ENCODE measurements around the gene B4GALT3.

Gene B4GALT3

GRCh38 chr1:161201836-161202712 is 24.8 kb upstream of the B4GALT3 start, which contains the start of gene NDUFS2:
Gene NDUFS2 (plus strand): TSS chr1:161202367. CDS start chr1:161202386, 19 bp downstream.
- DNase-seq (ENCODE audit: low spot score): peak; percentile 97

DNA sequence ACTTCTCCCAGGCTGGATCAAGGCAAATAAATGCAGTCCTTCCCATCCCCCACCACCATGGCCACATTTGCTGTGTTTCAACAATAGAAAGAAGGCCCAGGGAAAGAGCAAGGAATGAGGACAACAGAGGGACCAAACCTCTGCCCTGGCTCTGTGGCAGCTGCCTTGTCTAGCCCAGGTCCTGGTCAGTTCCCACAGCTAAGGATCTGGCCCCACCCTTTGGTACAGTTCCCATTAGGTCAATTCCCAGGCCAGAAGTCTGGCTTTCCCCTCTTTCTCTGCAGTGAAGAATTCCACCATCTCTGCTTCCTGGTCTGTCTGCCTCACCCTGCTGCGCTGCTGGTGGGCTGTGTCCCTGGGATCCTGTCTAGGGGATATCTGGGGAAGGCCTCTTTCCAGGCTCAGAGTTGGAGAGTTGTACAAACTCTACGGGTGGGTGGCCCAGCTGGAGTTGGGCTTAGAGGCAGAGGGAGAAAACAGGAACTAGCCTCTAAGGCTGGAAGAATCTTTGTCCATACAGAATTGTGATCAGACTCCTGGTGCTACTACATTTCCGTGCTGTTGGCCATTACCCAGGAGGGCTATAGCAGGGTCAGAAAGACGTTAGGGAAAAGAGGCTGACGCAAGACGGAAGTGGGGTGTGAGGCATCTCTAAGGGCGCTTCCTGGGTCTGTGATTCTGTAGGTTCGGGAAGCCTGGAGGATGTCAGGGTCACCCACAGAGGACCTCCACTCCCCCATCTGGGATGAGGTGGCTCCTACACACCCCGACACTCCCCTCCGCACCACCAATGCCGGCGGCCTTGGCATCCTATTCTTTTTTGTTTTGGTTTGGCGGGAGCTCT is 23.9 kb upstream of the B4GALT3 start:
- no peak for DNase-seq (ENCODE audit: low spot score)

GRCh38 chr1:161200421-161200991 is 23.2 kb upstream of the B4GALT3 start:
- DNase-seq (ENCODE audit: low spot score): peak; percentile 39

DNA sequence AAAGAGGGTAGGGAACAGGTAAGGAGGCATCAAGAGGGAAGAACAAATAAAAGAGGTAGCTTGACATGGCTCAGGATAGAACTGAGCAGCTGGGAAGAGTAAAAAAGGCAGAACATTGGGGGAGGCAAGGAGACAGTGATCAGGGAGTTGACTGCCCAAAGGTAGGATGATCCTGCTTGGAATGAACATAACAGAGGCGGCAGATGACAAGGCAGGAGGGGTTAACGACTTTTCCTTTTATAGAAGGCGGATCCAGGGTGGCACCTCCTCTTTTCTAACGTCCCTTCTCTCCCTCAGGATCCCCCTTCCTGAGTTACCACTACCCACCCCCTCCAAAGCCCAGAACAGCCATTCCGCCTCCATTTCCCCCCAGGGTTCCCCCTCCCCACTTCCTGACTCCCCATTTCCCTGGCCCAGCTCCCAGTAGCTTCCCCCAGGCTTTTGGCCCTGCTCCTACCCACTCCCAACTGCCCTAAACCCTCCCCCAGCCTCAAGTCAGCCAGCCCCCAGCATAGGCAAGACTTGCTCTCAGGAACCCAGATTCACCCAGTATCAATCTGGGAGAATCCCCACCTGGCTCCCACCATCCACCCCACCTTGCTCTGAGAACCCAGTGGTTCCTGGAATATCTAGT is 22.3 kb upstream of the B4GALT3 start:
- DNase-seq (ENCODE audit: low spot score): no peak

- DNase-seq (ENCODE audit: low spot score): no peak
These were observed 21.7 kb upstream of the B4GALT3 start, which contains the start of gene ADAMTS4 for GRCh38 chr1:161198897-161199431. Gene ADAMTS4 (minus strand): TSS chr1:161199054. CDS start chr1:161198627, 427 bp downstream.

GRCh38 chr1:161198194-161198896 is 21.0 kb upstream of the B4GALT3 start:
- no peak for DNase-seq (ENCODE audit: low spot score)

GRCh38 chr1:161197560-161198193 is 20.4 kb upstream of the B4GALT3 start:
- no peak for DNase-seq (ENCODE audit: low spot score)

DNA sequence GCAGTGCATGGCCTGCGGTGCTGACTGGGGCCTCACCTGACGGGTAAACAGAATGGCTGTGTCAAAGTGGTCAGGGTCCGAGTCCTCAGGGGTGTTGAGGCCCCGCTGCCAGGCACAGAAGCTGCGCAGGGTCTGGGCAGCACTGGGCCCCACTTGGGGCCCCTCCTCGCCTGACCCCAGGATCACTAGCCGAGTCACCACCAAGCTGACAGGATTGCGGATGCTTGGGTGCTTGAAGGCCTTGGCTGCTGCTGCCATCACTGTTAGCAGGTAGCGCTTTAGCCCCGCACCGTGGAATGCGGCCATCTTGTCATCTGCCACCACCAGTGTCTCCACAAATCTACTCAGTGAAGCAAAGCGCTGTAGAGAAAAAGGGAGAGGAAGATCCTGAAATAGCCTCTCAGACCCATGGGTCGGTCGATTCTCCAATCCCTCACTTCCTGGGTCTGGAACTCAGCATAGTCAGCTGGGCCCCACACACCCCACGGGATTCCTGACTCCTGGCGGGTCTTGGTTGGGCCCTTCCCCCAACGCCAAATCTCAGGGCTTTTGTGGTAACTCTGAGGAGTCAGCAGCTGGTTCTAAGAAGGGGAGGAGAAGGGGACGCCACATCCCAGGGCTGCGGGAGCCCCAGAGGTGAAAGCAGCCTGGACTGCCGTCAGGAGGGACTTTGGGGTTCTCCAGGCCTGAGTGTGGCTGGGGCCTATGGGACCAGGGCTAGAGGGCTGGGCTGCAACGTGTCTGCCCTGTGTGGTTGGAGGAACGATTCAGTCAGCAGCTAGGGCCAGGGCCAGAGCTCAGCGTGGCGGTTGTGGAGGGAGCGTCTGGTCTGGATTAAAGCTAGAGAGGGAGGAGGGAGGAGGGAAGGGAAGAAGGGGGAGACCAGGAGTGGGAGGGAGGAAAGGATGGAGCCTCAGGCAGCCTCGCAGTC is 19.5 kb upstream of the B4GALT3 start:
- no peak for DNase-seq (ENCODE audit: low spot score)

DNA sequence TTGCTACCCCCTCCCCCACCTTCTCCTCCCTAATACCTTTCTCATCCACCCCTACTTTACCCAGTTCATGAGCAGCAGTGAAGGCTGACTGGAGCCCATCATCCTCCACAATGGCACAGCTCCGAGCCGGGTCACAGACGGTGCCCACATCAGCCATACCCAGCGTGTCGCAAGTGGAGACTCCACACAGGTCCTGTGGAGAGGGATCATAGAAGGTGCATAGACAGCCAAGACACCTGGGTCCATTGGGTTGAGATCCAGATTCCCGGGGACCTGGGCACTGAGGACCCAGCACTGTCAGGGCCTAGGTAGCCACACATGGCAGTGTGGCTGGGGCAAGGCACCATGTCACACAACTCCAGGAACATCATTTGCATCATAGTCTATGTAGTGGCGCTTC is 18.8 kb upstream of the B4GALT3 start:
- DNase-seq (ENCODE audit: low spot score): no peak

- DNase-seq (ENCODE audit: low spot score): no peak
These were observed 17.9 kb upstream of the B4GALT3 start for GRCh38 chr1:161195171-161195570.

DNA sequence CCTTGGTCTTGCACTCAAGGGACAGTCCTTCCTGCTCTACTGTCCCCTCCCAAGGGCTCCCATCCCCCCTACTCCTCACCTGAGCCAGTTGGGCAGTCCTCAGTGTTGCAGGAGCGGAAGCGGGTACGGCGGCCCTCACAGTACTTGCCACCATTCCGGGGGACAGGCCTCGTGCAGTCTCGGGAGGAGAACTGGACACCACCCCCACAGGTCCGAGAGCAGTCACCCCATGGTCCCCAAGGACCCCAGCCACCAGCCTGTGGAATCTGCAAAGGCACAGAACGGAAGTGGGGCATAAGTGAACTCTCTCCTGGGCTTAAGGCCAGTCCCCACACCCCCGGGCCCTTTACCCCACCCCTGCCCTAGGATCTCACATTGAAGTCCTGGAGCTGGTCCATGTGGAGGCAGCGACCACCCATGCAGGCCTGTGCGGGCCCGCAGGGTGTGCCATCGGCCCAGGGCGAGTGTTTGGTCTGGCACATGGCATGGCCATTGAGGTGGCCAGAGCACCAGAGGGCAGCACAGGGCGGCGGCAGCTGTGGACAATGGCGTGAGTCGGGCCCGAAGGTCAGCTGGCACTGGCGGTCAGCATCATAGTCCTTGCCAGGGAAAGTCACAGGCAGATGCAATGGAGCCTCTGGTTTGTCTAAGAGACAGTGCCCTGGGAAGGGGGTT is 16.4 kb upstream of the B4GALT3 start:
- DNase-seq (ENCODE audit: low spot score): no peak

GRCh38 chr1:161192476-161193465 is 15.5 kb upstream of the B4GALT3 start:
- peak; percentile 85 for DNase-seq (ENCODE audit: low spot score)

GRCh38 chr1:161191971-161192370 is 14.7 kb upstream of the B4GALT3 start:
- DNase-seq (ENCODE audit: low spot score): no peak

DNA sequence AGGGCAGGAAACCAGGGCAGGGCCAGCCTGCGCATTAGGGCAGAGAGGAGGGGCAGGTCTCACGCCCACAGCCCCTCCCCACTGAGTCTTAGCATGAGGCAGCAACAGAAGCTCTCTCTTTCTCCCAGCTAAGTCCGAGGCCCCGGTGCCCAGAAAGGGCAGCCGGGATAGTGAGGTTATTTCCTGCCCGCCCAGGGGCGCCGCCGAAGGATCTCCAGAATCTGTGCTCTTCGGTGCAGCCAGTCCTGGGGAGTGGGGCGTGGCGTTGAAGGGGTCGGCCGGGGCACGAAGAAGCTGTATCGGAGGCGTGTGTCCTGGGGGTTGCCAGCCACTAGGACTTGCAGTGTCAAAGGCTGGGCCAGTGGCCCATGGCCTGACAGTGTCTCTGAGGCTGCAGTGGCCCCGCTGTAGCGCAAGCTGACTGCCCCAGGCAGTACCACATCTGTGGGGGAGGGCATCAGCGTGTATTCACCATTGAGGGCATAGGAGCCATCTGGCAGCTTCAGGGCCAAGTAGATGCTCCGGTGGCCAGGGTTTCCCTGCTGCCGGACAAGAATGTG is 13.7 kb upstream of the B4GALT3 start:
- no peak for DNase-seq (ENCODE audit: low spot score)

DNA sequence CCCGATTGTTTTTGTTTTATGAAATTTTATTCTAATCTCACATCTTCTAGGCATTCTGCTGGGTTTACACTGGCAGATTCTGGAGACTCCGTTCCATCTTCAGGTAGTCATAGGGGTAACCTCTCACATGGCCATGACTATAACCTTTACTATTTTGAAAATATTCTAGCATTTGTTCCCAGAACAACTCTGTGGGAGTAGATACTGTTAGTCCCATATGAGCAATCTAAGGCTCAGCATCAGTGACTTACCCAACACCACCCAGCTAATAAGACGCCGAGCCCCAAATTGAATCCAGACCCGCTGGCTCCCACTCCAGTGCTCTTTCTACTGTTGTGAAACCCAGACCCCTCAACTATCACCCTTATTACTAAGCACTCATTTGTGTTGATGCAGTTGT is 11.7 kb upstream of the B4GALT3 start:
- DNase-seq (ENCODE audit: low spot score): no peak

- DNase-seq (ENCODE audit: low spot score): no peak
These were observed 11.1 kb upstream of the B4GALT3 start for GRCh38 chr1:161188381-161188780.

GRCh38 chr1:161187311-161187710 is 10.0 kb upstream of the B4GALT3 start:
- no peak for DNase-seq (ENCODE audit: low spot score)
